GM12875 (cell line): ENCODE results near the gene TNFRSF4.

Source experiments
- H3K4me3 ChIP-seq: one replicate; pipeline ENCODE4 v1.5.1; 2011; ENCODE audit warnings: low read depth, low read length, control low read depth
- CTCF ChIP-seq: IDR thresholded peaks from 2 replicates; pipeline ENCODE4 v1.5.1; 2011; ENCODE audit warnings: low read depth, mild to moderate bottlenecking, control low read depth, inconsistent platforms, low read length, moderate library complexity, borderline replicate concordance; ENCODE audit not compliant: insufficient read depth

The TNFRSF4 gene

GRCh38 chr1:1181938-1182410 lies 32.0 kb downstream of the TNFRSF4 start:
- no peak for TF ChIP-seq CTCF
- no peak overlapping the region for H3K4me3 ChIP-seq

- no peak for TF ChIP-seq CTCF
- H3K4me3 ChIP-seq = no peak overlapping the region
These were observed 32.6 kb downstream of the TNFRSF4 start for GRCh38 chr1:1181129-1181937.

GRCh38 chr1:1179983-1180861 lies 33.7 kb downstream of the TNFRSF4 start:
- no peak overlapping the region for H3K4me3 ChIP-seq
- no peak for TF ChIP-seq CTCF

- H3K4me3 ChIP-seq = no peak overlapping the region
- no peak for TF ChIP-seq CTCF
These were observed 34.5 kb downstream of the TNFRSF4 start for GRCh38 chr1:1179346-1179982.

GRCh38 chr1:1178794-1179331 lies 35.1 kb downstream of the TNFRSF4 start:
- no peak overlapping the region for H3K4me3 ChIP-seq
- TF ChIP-seq CTCF = no peak

- no peak for TF ChIP-seq CTCF
- no peak overlapping the region for H3K4me3 ChIP-seq
These were observed 36.3 kb downstream of the TNFRSF4 start for GRCh38 chr1:1177452-1178206.
